Trophoblast cell (in vitro differentiated cells and primary cell): ENCODE data around the gene PSMB1.

Experiments used
- DNase-seq, 2 donors: peaks; one replicate each; pipeline ENCODE4 v3.0.0-alpha.2; 2016
- H2AFZ ChIP-seq: 2 replicates; pipeline ENCODE4 v1.6.1; 2013; ENCODE audit warnings: low read length, moderate library complexity, mild to moderate bottlenecking; ENCODE audit not compliant: insufficient read depth, poor library complexity
- H2AK5ac ChIP-seq: 2 replicates; pipeline ENCODE4 v1.6.1; 2013; ENCODE audit warnings: mild to moderate bottlenecking, low read length
- H2BK120ac ChIP-seq: 2 replicates; pipeline ENCODE4 v1.6.1; 2013; ENCODE audit warnings: low read length, mild to moderate bottlenecking, moderate library complexity; ENCODE audit not compliant: insufficient read depth, poor library complexity
- H2BK12ac ChIP-seq: 2 replicates; pipeline ENCODE4 v1.6.1; 2013; ENCODE audit warnings: mild to moderate bottlenecking, low read length, moderate library complexity
- H2BK5ac ChIP-seq: 2 replicates; pipeline ENCODE4 v1.6.1; 2013; ENCODE audit warnings: low read length, low read depth, moderate library complexity, mild to moderate bottlenecking; ENCODE audit not compliant: poor library complexity
- H3K14ac ChIP-seq: 2 replicates; pipeline ENCODE4 v1.6.1; 2013; ENCODE audit warnings: mild to moderate bottlenecking, low read length
- H3K18ac ChIP-seq: 2 replicates; pipeline ENCODE4 v1.6.1; 2013; ENCODE audit warnings: mild to moderate bottlenecking, low read length
- H3K23ac ChIP-seq: 2 replicates; pipeline ENCODE4 v1.6.1; 2013; ENCODE audit warnings: low read length
- H3K27ac ChIP-seq: 2 replicates; pipeline ENCODE4 v1.5.1; 2013; ENCODE audit warnings: low read depth, mild to moderate bottlenecking, inconsistent platforms, low read length, moderate library complexity
- H3K27me3 ChIP-seq: 2 replicates; pipeline ENCODE4 v1.6.1; 2013; ENCODE audit warnings: inconsistent platforms, mild to moderate bottlenecking, low read length, moderate library complexity; ENCODE audit not compliant: insufficient read depth
- H3K36me3 ChIP-seq, 2 experiments: 1 replicate in 1 of 2; 2 replicates in 1 of 2; pipeline ENCODE4 v1.6.1; 2013; ENCODE audit warnings: low read length in 2 of 2, mild to moderate bottlenecking in 2 of 2, moderate library complexity in 1 of 2; ENCODE audit not compliant: insufficient read depth in 2 of 2, control insufficient read depth in 1 of 2
- H3K4ac ChIP-seq: 2 replicates; pipeline ENCODE4 v1.6.1; 2013; ENCODE audit warnings: low read depth, mild to moderate bottlenecking, low read length, moderate library complexity
- H3K4me1 ChIP-seq, 2 experiments: 1 replicate in 1 of 2; 2 replicates in 1 of 2; pipeline ENCODE4 v1.6.1; 2013; ENCODE audit warnings: low read length in 2 of 2, mild to moderate bottlenecking in 2 of 2, moderate library complexity in 1 of 2; ENCODE audit not compliant: insufficient read depth in 2 of 2, control insufficient read depth in 1 of 2
- H3K4me2 ChIP-seq: 2 replicates; pipeline ENCODE4 v1.6.1; 2013; ENCODE audit warnings: inconsistent platforms, mild to moderate bottlenecking, low read length, moderate library complexity
- H3K4me3 ChIP-seq: 2 replicates; pipeline ENCODE4 v1.5.1; 2013; ENCODE audit warnings: mild to moderate bottlenecking, low read depth, low read length, inconsistent platforms
- H3K79me1 ChIP-seq: one replicate; pipeline ENCODE4 v1.6.1; 2013; ENCODE audit warnings: low read length
- H3K79me2 ChIP-seq: 2 replicates; pipeline ENCODE4 v1.6.1; 2013; ENCODE audit warnings: low read length, mild to moderate bottlenecking; ENCODE audit not compliant: control insufficient read depth, insufficient read depth, poor library complexity
- H3K9ac ChIP-seq: 2 replicates; pipeline ENCODE4 v1.6.1; 2013; ENCODE audit warnings: mild to moderate bottlenecking, low read length
- H3K9me3 ChIP-seq: 2 replicates; pipeline ENCODE4 v1.6.1; 2013; ENCODE audit warnings: low read depth, mild to moderate bottlenecking, control low read depth, inconsistent platforms, low read length; ENCODE audit not compliant: insufficient read depth
- H4K12ac ChIP-seq: 2 replicates; pipeline ENCODE4 v1.6.1; 2013; ENCODE audit warnings: low read depth, mild to moderate bottlenecking, low read length, moderate library complexity
- H4K8ac ChIP-seq: 2 replicates; pipeline ENCODE4 v1.6.1; 2013; ENCODE audit warnings: low read depth, mild to moderate bottlenecking, low read length, moderate library complexity
- H4K91ac ChIP-seq: one replicate; pipeline ENCODE4 v1.6.1; 2013; ENCODE audit warnings: low read depth, mild to moderate bottlenecking, low read length, moderate library complexity
- WGBS: extraction: QIAGEN DNeasy Blood & Tissue Kit; methylation state at CpG from one replicate; pipeline ENCODE4 v1.1.7; 2013; ENCODE audit warnings: missing lambda C conversion rate; ENCODE audit not compliant: insufficient read length, insufficient coverage; ENCODE audit errors: extremely low coverage; 5-methylcytosine and 5-hydroxymethylcytosine counted together

Gene PSMB1

DNA sequence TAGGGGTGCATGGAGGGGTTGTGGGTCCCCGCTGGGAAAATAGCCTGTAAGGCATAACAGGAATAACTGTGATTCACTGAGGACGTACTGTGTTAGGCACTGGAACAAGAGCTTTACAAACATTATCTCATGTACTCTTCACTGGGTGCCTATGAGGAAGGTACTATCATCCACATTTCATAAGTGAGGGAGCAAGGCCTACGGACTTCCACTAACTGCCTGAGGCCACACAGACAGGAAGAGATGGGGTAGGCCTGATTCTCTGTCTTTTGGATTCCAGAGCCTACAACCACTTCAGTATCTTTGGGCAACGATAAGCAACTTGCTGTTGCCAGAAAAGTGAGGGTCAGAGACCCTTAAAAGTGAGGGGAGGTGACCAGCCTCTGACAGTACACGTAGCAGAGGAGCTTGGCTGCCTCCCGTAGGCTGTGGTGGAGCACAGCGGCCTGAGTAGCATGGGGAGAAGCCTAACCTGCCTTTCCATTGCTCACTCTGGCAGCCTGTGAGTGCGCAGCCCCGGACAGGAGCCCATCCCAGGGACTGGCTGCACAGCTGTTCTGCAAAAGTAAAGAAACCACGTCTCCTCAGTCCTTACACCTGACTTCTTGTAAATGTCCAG is 30.4 kb downstream of the PSMB1 start:
- no peak overlapping the region for H2BK5ac ChIP-seq
- WGBS: no CpG with 5 or more reads among the region's 10 CpGs

DNA sequence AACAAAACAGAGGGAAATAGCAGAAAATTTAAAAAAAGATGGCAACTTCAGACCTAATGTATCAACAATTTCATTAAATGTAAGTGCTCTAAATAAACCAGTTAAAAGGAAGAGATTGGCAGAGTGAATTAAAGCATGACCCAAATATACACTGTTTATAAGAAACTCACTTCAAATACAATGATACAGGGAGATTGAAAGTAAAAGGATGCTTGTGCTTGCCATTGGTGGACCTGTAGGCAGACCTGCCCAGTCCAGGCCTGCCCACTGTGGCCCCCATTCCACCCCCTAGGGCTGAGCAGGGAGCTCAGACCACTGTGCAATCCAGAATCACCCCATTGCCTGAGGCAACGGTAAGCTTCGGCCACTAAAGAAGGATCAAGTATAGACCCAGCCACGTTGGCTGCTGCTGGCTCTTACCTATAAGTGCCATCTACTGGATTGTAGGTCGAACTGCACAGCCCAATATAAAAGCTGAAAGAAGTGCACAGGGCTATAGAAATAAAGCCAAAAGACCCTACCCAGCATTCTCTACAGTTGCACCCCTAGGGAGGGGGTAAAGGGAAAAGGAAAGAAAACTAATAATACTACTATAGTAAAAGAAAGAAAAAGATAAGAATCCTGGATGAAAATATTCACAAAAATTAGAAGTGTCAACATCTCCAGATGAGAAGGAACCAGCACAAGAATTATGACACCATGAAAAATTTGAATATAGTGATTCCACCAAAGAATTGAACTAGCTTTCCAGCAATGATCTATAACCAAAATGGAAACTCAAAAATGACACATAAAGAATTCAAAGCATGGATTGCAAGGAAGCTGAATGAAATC is 36.1 kb downstream of the PSMB1 start:
- Histone ChIP-seq H4K8ac (no peak overlapping the region), H2BK12ac (no peak overlapping the region), H3K79me1 (no peaks in the 10 kb centered on the region), H2AK5ac (no peak overlapping the region), H2BK120ac (no peak overlapping the region), H3K4ac (no peak overlapping the region), H3K4me2 (no peak overlapping the region), H3K9me3 (no peaks in the 10 kb centered on the region), H3K9ac (peak overlapping the region; percentile 76), H3K79me2 (no peaks in the 10 kb centered on the region), H3K18ac (no peak overlapping the region), H3K14ac (no peak overlapping the region), H3K36me3 (no peaks in the 10 kb centered on the region), H2BK5ac (no peak overlapping the region), H3K27me3 (no peaks in the 10 kb centered on the region), H4K12ac (no peak overlapping the region), H3K23ac (no peak overlapping the region), H2AFZ (no peak overlapping the region), H3K27ac (no peak overlapping the region), H3K4me3 (no peak overlapping the region), H3K4me1 (no peaks in the 10 kb centered on the region), H4K91ac (no peak overlapping the region)
- DNase-seq: peak; percentile 64 to 78
- WGBS: no CpG with 5 or more reads among the region's 4 CpGs

More for the DNA sequence above, 30.4 kb downstream of the PSMB1 start:
- no peak overlapping the region for H2BK12ac ChIP-seq
- no peak overlapping the region for H3K4ac ChIP-seq
- no peak overlapping the region for H3K27ac ChIP-seq
- no peaks in the 10 kb centered on the region for H3K4me1 ChIP-seq
- no peak overlapping the region for H3K18ac ChIP-seq
- no peak overlapping the region for H3K9ac ChIP-seq
- no peaks in the 10 kb centered on the region for H3K36me3 ChIP-seq
- no peak overlapping the region for H3K4me3 ChIP-seq
- H4K8ac ChIP-seq: no peak overlapping the region
- no peak overlapping the region for H2AFZ ChIP-seq
- H2BK120ac ChIP-seq: no peak overlapping the region
- H3K23ac ChIP-seq: no peak overlapping the region
- no peaks in the 10 kb centered on the region for H3K27me3 ChIP-seq
- H2AK5ac ChIP-seq: no peak overlapping the region
- H4K12ac ChIP-seq: no peak overlapping the region
- H3K4me2 ChIP-seq: no peak overlapping the region
- no peaks in the 10 kb centered on the region for H3K79me2 ChIP-seq
- no peaks in the 10 kb centered on the region for H3K79me1 ChIP-seq
- DNase-seq: no peak
- H3K14ac ChIP-seq: no peak overlapping the region
- H3K9me3 ChIP-seq: peaks cover 2% of the 10 kb centered on the region
- H4K91ac ChIP-seq: no peak overlapping the region

DNA sequence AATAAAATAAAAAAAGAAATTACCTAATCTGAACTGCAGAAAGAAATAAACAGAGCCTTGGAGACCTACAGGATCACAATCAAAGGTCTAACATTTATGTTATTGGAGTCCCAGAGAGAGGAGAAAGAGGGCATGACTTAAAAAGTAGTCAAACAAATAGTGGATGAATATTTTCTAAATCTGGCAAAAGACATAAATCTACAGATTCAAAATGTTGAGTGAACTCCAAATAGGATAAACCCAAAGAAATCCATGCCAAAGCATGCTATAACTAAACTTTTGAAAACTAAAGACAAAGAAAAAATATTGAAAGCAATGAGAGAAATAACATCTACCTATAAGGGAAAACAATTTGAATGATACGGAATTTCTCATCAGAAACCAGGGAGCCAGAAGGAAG is 38.2 kb downstream of the PSMB1 start:
- H3K4me1 ChIP-seq: no peaks in the 10 kb centered on the region
- no peak overlapping the region for H3K9ac ChIP-seq
- no peaks in the 10 kb centered on the region for H3K36me3 ChIP-seq
- H3K9me3 ChIP-seq: peaks cover 2% of the 10 kb centered on the region
- H3K18ac ChIP-seq: no peak overlapping the region
- H2BK120ac ChIP-seq: no peak overlapping the region
- no peaks in the 10 kb centered on the region for H3K79me2 ChIP-seq
- no peak overlapping the region for H3K4me3 ChIP-seq
- no peak overlapping the region for H2BK5ac ChIP-seq
- H3K4me2 ChIP-seq: no peak overlapping the region
- H3K27ac ChIP-seq: no peak overlapping the region
- H3K79me1 ChIP-seq: no peaks in the 10 kb centered on the region
- DNase-seq: no peak
- H3K14ac ChIP-seq: no peak overlapping the region
- no peak overlapping the region for H4K12ac ChIP-seq
- no CpG with 5 or more reads among the region's 1 CpG for WGBS
- no peak overlapping the region for H4K8ac ChIP-seq
- H3K27me3 ChIP-seq: no peaks in the 10 kb centered on the region
- no peak overlapping the region for H3K4ac ChIP-seq
- H3K23ac ChIP-seq: no peak overlapping the region
- no peak overlapping the region for H2AFZ ChIP-seq
- no peak overlapping the region for H2BK12ac ChIP-seq
- no peak overlapping the region for H4K91ac ChIP-seq
- no peak overlapping the region for H2AK5ac ChIP-seq

DNA sequence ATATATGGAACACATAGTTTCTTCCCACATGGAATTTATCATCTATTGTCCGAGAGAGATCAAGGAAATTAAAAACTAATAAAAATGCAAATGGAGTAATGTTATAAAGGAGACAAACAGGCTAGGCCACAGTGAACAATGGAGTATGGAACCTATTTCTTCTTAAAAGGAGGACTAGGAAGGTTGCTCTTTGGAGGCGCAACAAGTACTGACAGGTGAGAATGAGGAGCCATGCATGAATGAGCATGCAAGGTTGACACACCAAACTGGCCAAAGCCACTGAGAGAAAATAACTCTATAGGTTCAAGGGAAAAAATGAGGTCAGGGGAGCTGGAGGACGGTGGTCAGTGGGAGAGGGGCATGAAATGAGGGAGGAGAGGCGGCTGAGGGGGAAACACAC is 40.9 kb downstream of the PSMB1 start:
- Histone ChIP-seq H4K91ac (no peak overlapping the region), H2BK120ac (no peak overlapping the region), H3K36me3 (no peaks in the 10 kb centered on the region), H3K9me3 (peaks cover 2% of the 10 kb centered on the region), H3K18ac (no peak overlapping the region), H3K9ac (no peak overlapping the region), H2AFZ (no peak overlapping the region), H2BK12ac (no peak overlapping the region), H2BK5ac (no peak overlapping the region), H3K14ac (no peak overlapping the region), H3K79me1 (no peaks in the 10 kb centered on the region), H3K23ac (no peak overlapping the region), H3K79me2 (no peaks in the 10 kb centered on the region), H4K8ac (no peak overlapping the region), H3K4me1 (no peaks in the 10 kb centered on the region), H2AK5ac (no peak overlapping the region), H3K4me3 (no peak overlapping the region), H3K4me2 (no peak overlapping the region), H3K27me3 (no peaks in the 10 kb centered on the region), H3K4ac (no peak overlapping the region), H3K27ac (no peak overlapping the region), H4K12ac (no peak overlapping the region)
- WGBS: no CpG with 5 or more reads among the region's 4 CpGs
- DNase-seq: no peak
